ENCODE measurements around the gene MAP4. TPM values are rescaled to one million over a fixed set of nuclear protein-coding genes. Genes with fewer than 3 reads are reported as not detected.

Gene MAP4
- total and polyA plus RNA-seq, 2 donors (not counting 1 experiment from before 2014, with no cell fraction given): 39.2 to 132 TPM

DNA sequence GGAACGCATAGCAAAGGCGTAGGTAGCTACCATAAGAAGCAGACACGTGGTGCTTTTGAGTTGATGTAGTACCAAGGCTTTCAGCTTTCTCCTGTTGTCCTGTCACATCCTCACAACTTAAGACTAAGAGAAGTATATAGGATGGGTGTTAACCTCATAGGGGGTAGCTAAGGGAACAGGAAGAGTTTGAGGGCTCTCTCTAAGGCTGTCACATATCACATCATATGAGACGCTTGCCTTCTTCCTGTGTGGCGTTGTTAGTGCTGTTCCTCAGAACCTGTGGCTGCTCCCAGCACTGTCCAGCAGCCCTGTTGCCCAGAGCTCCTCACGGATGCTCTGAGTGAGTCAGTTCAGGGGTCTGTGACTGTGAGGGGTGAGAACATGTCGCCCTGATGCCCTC is 198.6 kb downstream of the MAP4 start:
- peak overlapping the region; percentile 6 for H3K27ac Mint-ChIP-seq
- Histone ChIP-seq H2AFZ (ENCODE audit: insufficient read depth, low read depth, low read length, poor library complexity, severe bottlenecking) (no peak overlapping the region), H3K4me1 (ENCODE audit: control insufficient read depth in 2 of 2, insufficient read depth in 2 of 2, low read length in 2 of 2) (no peaks in the 10 kb centered on the region), H3K36me3 (replicated peaks in 1 of 2; ENCODE audit: control extremely low read depth in 1 of 2, control insufficient read depth in 1 of 2, extremely low read depth in 1 of 2, insufficient read depth in 2 of 2, low read length in 1 of 2) (peaks cover 5 to 43% of the 10 kb centered on the region in 2 experiments), H3K9me3 (ENCODE audit: control extremely low read depth in 1 of 3, control insufficient read depth in 2 of 3, insufficient read depth in 1 of 3, low read length in 2 of 3) (no peaks in the 10 kb centered on the region), H3K9ac (ENCODE audit: low read length) (no peak overlapping the region), H3K4me3 (ENCODE audit: control extremely low read depth in 1 of 5, extremely low read depth in 1 of 5, insufficient read depth in 1 of 5, low read depth in 2 of 5, low read length in 4 of 5) (no peak overlapping the region), H3K4me2 (replicated peaks; ENCODE audit: low read depth, low read length, poor library complexity, severe bottlenecking) (no peak overlapping the region), H3K27me3 (replicated peaks in 1 of 4; ENCODE audit: control extremely low read depth in 1 of 4, control insufficient read depth in 3 of 4, insufficient read depth in 4 of 4, low read length in 3 of 4) (no peaks in the 10 kb centered on the region), H3K27ac (ENCODE audit: low read length in 2 of 2) (no peak overlapping the region), H4K20me1 (ENCODE audit: control insufficient read depth, insufficient read depth, low read length, poor library complexity, severe bottlenecking) (no peaks in the 10 kb centered on the region), H3K79me2 (ENCODE audit: control insufficient read depth, insufficient read depth, low read length) (peaks cover 7% of the 10 kb centered on the region)
- CTCF ChIA-PET: interaction anchor here (1.3 to 4.5 kb wide), 2 partner anchors 7 to 10 kb away, joined by 3 to 32 read pairs; no protein-coding TSS in a partner anchor
- ATAC-seq (ENCODE audit: low read depth): no peak
- H3K4me3 Mint-ChIP-seq: no peak overlapping the region
- DNase-seq: no peak
- TF ChIP-seq EZH2 (IDR thresholded peaks at IDR 0.05; ENCODE audit: borderline replicate concordance, insufficient read depth, low read depth, low read length, poor library complexity, severe bottlenecking) (no peak), CTCF (IDR thresholded peaks at IDR 0.05) (no peak)
- no peaks in the 10 kb centered on the region for H3K4me1 Mint-ChIP-seq
- H3K9me3 Mint-ChIP-seq (ENCODE audit: insufficient read depth): no peaks in the 10 kb centered on the region
- WGBS (ENCODE audit: insufficient coverage): no CpG with 5 or more reads among the region's 7 CpGs
- no peaks in the 10 kb centered on the region for H3K27me3 Mint-ChIP-seq
- intact Hi-C loops (cut with micrococcal nuclease): no loop called here
- POLR2A ChIA-PET: no interaction called here

DNA sequence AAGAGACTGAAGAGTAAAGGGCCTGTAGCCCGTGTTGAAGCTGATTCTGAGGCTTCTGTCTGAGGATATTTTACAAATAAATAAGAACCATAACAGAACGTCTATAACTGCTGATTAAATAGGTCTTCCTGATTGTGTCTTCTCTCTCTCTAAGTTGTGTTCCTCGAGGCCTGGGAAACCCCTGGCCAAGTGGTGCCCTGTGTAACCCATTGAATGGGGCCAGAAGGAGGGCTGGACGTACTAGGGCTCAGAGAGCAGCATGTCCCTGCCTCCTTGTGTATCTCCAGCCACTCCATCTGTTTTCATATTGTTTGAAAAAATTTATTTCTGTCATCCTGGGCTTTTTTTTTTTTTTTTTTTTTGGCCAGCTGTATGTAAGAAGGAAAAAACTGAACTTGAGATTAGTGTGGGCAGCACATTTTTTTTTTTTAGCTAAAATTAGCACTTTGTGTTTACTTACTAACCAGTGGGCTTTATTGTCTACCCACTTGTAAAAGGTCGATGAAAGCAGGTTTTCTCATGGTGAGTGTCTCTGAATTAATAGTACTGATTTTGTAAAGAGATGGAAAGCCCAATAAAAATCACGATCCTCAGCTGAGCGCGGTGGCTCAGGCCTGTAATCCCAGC is 202.6 kb downstream of the MAP4 start:
- Mint-ChIP-seq H3K9me3 (ENCODE audit: insufficient read depth) (no peaks in the 10 kb centered on the region), H3K27me3 (no peaks in the 10 kb centered on the region), H3K4me3 (no peak overlapping the region), H3K4me1 (peaks cover 2% of the 10 kb centered on the region), H3K27ac (no peak overlapping the region)
- TF ChIP-seq CTCF (IDR thresholded peaks at IDR 0.05) (no peak), EZH2 (IDR thresholded peaks at IDR 0.05; ENCODE audit: borderline replicate concordance, insufficient read depth, low read depth, low read length, poor library complexity, severe bottlenecking) (no peak)
- 86% methylated on average over 1 of the region's 8 CpGs for WGBS (ENCODE audit: insufficient coverage)
- ChIA-PET CTCF (interaction anchor here (0.6 to 4.5 kb wide), 4 partner anchors 9 to 292 kb away, joined by 3 to 32 read pairs (median 4); no protein-coding TSS in a partner anchor), POLR2A (no interaction called here)
- no peak overlapping the region for H3K4me2 ChIP-seq (replicated peaks; ENCODE audit: low read depth, low read length, poor library complexity, severe bottlenecking)
- no peak overlapping the region for H3K27ac ChIP-seq (ENCODE audit: low read length in 2 of 2)
- H2AFZ ChIP-seq (ENCODE audit: insufficient read depth, low read depth, low read length, poor library complexity, severe bottlenecking): no peak overlapping the region
- H3K79me2 ChIP-seq (ENCODE audit: control insufficient read depth, insufficient read depth, low read length): peaks cover 31% of the 10 kb centered on the region
- no peaks in the 10 kb centered on the region for H3K27me3 ChIP-seq (replicated peaks in 1 of 4; ENCODE audit: control extremely low read depth in 1 of 4, control insufficient read depth in 3 of 4, insufficient read depth in 4 of 4, low read length in 3 of 4)
- H3K36me3 ChIP-seq (replicated peaks in 1 of 2; ENCODE audit: control extremely low read depth in 1 of 2, control insufficient read depth in 1 of 2, extremely low read depth in 1 of 2, insufficient read depth in 2 of 2, low read length in 1 of 2): peaks cover 5 to 40% of the 10 kb centered on the region in 2 experiments
- no peaks in the 10 kb centered on the region for H3K4me1 ChIP-seq (ENCODE audit: control insufficient read depth in 2 of 2, insufficient read depth in 2 of 2, low read length in 2 of 2)
- no peak overlapping the region for H3K4me3 ChIP-seq (ENCODE audit: control extremely low read depth in 1 of 5, extremely low read depth in 1 of 5, insufficient read depth in 1 of 5, low read depth in 2 of 5, low read length in 4 of 5)
- intact Hi-C loops (cut with micrococcal nuclease): no loop called here
- H3K9ac ChIP-seq (ENCODE audit: low read length): no peak overlapping the region
- DNase-seq (no peak), ATAC-seq (ENCODE audit: low read depth) (no peak)
- no peaks in the 10 kb centered on the region for H3K9me3 ChIP-seq (ENCODE audit: control extremely low read depth in 1 of 3, control insufficient read depth in 2 of 3, insufficient read depth in 1 of 3, low read length in 2 of 3)
- no peaks in the 10 kb centered on the region for H4K20me1 ChIP-seq (ENCODE audit: control insufficient read depth, insufficient read depth, low read length, poor library complexity, severe bottlenecking)
